GM21515 (cell line): Measurements from ENCODE around the gene RABGEF1.
"Not testable (repeated sequence)": the region's sequence is repeated elsewhere in the genome, so short reads cannot be mapped to it uniquely, and the experiment has no call there.

ENCODE experiments used
- ATAC-seq: cut with Tn5 transposase; IDR thresholded peaks from one replicate; pipeline ENCODE4 v1.9.1; 2021; ENCODE audit not compliant: unreplicated experiment

Gene RABGEF1

GRCh38 chr7:66735154-66735553, 5.4 kb upstream of the RABGEF1 start:
- no peak for ATAC-seq

- ATAC-seq = no peak
Measured at GRCh38 chr7:66735850-66736249, 4.7 kb upstream of the RABGEF1 start.

GRCh38 chr7:66736892-66737291, 3.6 kb upstream of the RABGEF1 start:
- no peak for ATAC-seq

- no peak for ATAC-seq
Measured at GRCh38 chr7:66737667-66738066, 2.9 kb upstream of the RABGEF1 start.

- ATAC-seq = no peak
Measured at GRCh38 chr7:66739477-66739876, 1.1 kb upstream of the RABGEF1 start.

GRCh38 chr7:66739953-66740301, 606 bp upstream of the RABGEF1 start:
- ATAC-seq = no peak

GRCh38 chr7:66740980-66741709, 612 bp downstream of the RABGEF1 start:
- peak; percentile 33 for ATAC-seq

- no peak for ATAC-seq
Measured at GRCh38 chr7:66741710-66742049, 1.1 kb downstream of the RABGEF1 start.

GRCh38 chr7:66742298-66742697, 1.8 kb downstream of the RABGEF1 start:
- ATAC-seq = not testable (repeated sequence)

- ATAC-seq = no peak
Measured at GRCh38 chr7:66743920-66744319, 3.4 kb downstream of the RABGEF1 start.

GRCh38 chr7:66747385-66747784, 6.9 kb downstream of the RABGEF1 start:
- no peak for ATAC-seq

- no peak for ATAC-seq
Measured at GRCh38 chr7:66747881-66748511, 7.5 kb downstream of the RABGEF1 start.

- no peak for ATAC-seq
Measured at GRCh38 chr7:66748791-66749190, 8.3 kb downstream of the RABGEF1 start.

GRCh38 chr7:66751945-66752344, 11.4 kb downstream of the RABGEF1 start:
- ATAC-seq = no peak

- no peak for ATAC-seq
Measured at GRCh38 chr7:66754541-66754940, 14.0 kb downstream of the RABGEF1 start.

- ATAC-seq = not testable (repeated sequence)
Measured at GRCh38 chr7:66755059-66755458, 14.5 kb downstream of the RABGEF1 start.

- not testable (repeated sequence) for ATAC-seq
Measured at GRCh38 chr7:66756227-66756626, 15.7 kb downstream of the RABGEF1 start.

- ATAC-seq = no peak
Measured at GRCh38 chr7:66756889-66757288, 16.4 kb downstream of the RABGEF1 start.

- ATAC-seq = no peak
Measured at GRCh38 chr7:66757939-66758338, 17.4 kb downstream of the RABGEF1 start.

GRCh38 chr7:66758950-66759628, 18.6 kb downstream of the RABGEF1 start:
- peak; percentile 76 for ATAC-seq

- ATAC-seq = not testable (repeated sequence)
Measured at GRCh38 chr7:66763183-66763582, 22.6 kb downstream of the RABGEF1 start.

- ATAC-seq = not testable (repeated sequence)
Measured at GRCh38 chr7:66763633-66764355, 23.3 kb downstream of the RABGEF1 start.
